Activated T-cell treated with anti-CD3 and anti-CD28 coated beads, Interleukin-2, amount 50 U/mL, for 1 hour (primary cell): ENCODE results near the gene AWAT1.
A peak's percentile ranks its signal among the peaks of the same experiment; 100 is the strongest.
"Not testable (repeated sequence)": the region's sequence is repeated elsewhere in the genome, so short reads cannot be mapped to it uniquely, and the experiment has no call there.

Experiments used
- DNase-seq: peaks from one replicate; pipeline ENCODE4 v3.0.0-alpha.2; 2020

Gene AWAT1

GRCh38 chrX:70234355-70234754 is at the start of gene AWAT1:
TSS of gene AWAT1 (plus strand) at chrX:70234655. CDS start at chrX:70234696, 41 bp downstream.
- DNase-seq, result no peak

- no peak for DNase-seq
Observed at GRCh38 chrX:70190225-70190624, 44.2 kb upstream of the AWAT1 start.

GRCh38 chrX:70196961-70197720 is 37.3 kb upstream of the AWAT1 start:
- peak; percentile 48 for DNase-seq

- DNase-seq, result no peak
Observed at GRCh38 chrX:70201732-70202131, 32.7 kb upstream of the AWAT1 start.

GRCh38 chrX:70208479-70208878 is 26.0 kb upstream of the AWAT1 start:
- no peak for DNase-seq

GRCh38 chrX:70209570-70209969 is 24.9 kb upstream of the AWAT1 start:
- DNase-seq, result not testable (repeated sequence)

- DNase-seq, result no peak
Observed at GRCh38 chrX:70219938-70220764, 14.3 kb upstream of the AWAT1 start.

- no peak for DNase-seq
Observed at GRCh38 chrX:70226048-70226447, 8.4 kb upstream of the AWAT1 start.

- no peak for DNase-seq
Observed at GRCh38 chrX:70226687-70227086, 7.8 kb upstream of the AWAT1 start.

- DNase-seq, result no peak
Observed at GRCh38 chrX:70231666-70232065, 2.8 kb upstream of the AWAT1 start.

GRCh38 chrX:70240751-70241150 is 6.3 kb downstream of the AWAT1 start:
- DNase-seq, result no peak

- DNase-seq, result no peak
Observed at GRCh38 chrX:70241501-70241900, 7.0 kb downstream of the AWAT1 start.

GRCh38 chrX:70243601-70244000 is 9.1 kb downstream of the AWAT1 start:
- DNase-seq, result not testable (repeated sequence)

GRCh38 chrX:70244881-70245280 is 10.4 kb downstream of the AWAT1 start:
- DNase-seq, result no peak

GRCh38 chrX:70247252-70247651 is 12.8 kb downstream of the AWAT1 start:
- no peak for DNase-seq

- no peak for DNase-seq
Observed at GRCh38 chrX:70252491-70252890, 18.0 kb downstream of the AWAT1 start.

GRCh38 chrX:70253377-70254062 is 19.1 kb downstream of the AWAT1 start:
- DNase-seq, result no peak

GRCh38 chrX:70254063-70254400 is 19.6 kb downstream of the AWAT1 start:
- no peak for DNase-seq

GRCh38 chrX:70254909-70255308 is 20.5 kb downstream of the AWAT1 start:
- no peak for DNase-seq

- DNase-seq, result no peak
Observed at GRCh38 chrX:70255452-70255851, 21.0 kb downstream of the AWAT1 start.

- DNase-seq, result no peak
Observed at GRCh38 chrX:70257423-70258288, 23.2 kb downstream of the AWAT1 start.

GRCh38 chrX:70260104-70260503 is 25.6 kb downstream of the AWAT1 start, which contains the start of gene P2RY4:
TSS of gene P2RY4 (minus strand) at chrX:70260204. CDS start at chrX:70259624, 580 bp downstream.
- DNase-seq, result no peak
